Activated CD8-positive, alpha-beta memory T cell treated with anti-CD3 and anti-CD28 coated beads, Interleukin-2, amount 50 U/mL, for 48 hours (primary cell): ENCODE measurements around the gene PYGB.
A peak's percentile ranks its signal among the peaks of the same experiment; 100 is the strongest.
"Not testable (repeated sequence)": the region's sequence is repeated elsewhere in the genome, so short reads cannot be mapped to it uniquely, and the experiment has no call there.

ENCODE experiments used
- DNase-seq: peaks from one replicate; pipeline ENCODE4 v3.0.0-alpha.2; 2020

PYGB gene

GRCh38 chr20:25230166-25230831, 17.6 kb upstream of the PYGB start:
- DNase-seq: no peak

DNA sequence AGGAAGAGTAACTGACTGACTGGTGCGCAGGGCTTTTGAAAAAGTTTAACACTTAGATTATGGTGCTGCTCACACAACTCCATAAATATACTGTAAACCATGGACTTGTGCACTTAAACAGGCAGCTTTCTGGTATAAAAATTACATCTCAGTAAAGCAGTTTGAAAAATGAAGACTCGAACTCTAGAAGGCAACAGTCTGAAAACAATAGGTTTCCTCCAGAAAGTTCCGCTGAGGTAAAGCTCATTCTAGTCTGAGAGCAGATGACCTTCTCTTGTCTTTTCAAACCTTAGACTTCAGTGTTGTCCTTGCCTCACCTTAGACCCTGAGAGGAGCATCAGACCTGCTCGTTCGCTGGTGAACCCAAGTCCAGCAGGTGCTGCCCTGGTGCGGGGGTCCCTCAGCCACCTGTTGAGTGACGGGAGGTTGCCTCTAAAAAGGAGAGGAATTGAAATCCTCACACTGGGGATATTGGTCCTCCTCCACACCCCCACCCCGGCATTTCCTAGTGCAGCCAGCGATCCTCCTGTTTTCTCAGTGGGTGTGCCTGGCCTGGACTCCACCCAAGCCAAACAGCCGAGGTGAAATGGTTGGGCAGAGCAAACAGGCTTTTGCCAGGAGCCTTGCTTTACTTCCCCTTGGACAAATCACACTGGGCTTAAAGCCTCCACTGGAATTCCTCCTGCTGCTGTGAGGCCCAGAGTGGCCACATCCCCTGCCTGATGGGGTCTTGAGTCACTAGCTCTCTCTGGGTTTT, 14.7 kb upstream of the PYGB start:
- DNase-seq: no peak

- DNase-seq: not testable (repeated sequence)
Measured at GRCh38 chr20:25234009-25234849, 13.7 kb upstream of the PYGB start.

DNA sequence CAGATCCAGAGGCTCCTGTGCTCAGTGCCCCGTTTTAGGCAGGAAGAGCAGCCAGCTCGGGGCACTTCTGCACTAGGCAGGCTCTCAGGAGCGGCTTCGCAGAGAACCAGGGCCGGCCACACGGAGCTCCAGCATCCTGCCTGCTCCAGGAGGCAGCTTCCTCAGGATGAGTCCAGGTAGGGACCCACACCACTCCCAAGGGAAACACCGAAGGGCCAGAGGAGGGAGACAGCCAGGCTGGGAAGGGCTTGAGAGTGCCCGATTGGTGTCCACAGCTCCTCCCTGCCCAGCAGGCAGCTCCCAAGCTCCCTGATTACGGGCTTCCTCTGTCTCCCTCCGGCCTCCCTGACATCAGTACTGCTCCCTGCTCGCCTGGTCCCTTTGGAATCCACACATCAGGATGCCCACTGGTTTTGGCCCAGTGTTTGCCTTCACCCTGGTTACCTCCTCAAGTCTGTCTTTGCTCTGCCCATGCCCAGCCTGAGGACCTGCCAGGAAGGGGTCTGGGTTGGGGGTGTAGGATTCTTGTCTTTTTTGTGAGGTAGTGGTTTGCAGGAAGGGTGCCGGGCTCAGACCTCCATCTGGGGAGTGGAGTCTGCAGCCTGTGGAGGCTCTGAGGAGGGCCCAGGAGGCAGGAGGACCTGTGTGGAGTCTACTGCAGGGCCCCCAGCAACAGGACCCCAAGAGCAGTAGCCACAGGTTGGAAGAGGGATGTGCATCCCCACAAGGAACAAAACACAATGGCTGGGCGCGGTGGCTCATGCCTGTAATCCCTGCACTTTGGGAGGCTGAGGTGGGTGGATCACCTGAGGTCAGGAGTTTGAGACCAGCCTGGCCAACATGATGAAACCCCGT, 11.2 kb upstream of the PYGB start:
- DNase-seq: peak; percentile 54

- DNase-seq: peak; percentile 75
Measured at GRCh38 chr20:25237610-25238318, 10.1 kb upstream of the PYGB start.

DNA sequence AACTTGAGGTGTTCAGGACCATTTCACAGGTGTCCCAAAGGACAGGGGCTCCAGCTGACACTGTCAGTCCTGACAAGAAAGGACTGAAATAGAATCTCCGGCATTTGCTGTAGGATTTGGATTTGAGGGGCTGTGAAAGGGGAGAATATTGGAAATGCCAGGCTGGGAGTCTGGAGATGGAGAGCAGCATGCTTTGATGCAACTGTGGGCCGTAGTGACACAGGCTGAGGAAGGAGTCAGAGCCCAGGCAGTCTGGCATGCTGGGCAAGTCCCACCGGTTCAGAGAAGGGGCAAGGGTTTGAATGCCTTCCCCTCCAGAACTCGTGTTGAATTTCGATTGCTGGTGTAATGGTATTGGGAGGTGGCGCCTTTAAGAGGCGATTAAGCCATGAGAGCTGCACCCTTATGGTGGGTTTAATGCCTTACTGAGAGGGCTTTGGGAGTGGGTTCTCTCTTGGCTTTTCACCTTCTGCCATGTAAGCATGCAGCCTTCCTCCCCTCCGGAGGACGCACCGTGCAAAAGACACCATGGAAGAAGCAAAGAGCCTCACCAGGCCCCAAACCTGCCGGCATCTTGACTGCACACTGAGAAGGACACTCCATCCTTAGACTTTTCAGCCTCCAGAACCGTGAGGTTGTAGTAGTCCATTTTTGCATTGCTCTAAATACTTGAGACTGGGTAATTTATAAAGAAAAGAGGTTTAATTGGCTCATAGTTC, 9.4 kb upstream of the PYGB start:
- DNase-seq: peak; percentile 48

GRCh38 chr20:25239387-25240370, 8.2 kb upstream of the PYGB start:
- DNase-seq: peak; percentile 54

GRCh38 chr20:25240851-25241658, 6.8 kb upstream of the PYGB start:
- not testable (repeated sequence) for DNase-seq

DNA sequence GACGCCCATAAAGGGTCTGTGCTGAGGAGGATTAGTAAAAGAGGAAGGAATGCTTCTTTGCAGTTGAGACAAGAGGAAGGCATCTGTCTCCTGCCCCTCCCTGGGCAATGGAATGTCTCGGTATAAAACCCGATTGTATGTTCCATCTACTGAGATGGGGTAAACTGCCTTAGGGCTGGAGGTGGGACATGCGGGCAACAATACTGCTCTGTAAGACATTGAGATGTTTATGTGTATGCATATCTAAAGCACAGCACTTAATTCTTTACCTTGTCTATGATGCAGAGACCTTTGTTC, 6.3 kb upstream of the PYGB start:
- DNase-seq: not testable (repeated sequence)

DNA sequence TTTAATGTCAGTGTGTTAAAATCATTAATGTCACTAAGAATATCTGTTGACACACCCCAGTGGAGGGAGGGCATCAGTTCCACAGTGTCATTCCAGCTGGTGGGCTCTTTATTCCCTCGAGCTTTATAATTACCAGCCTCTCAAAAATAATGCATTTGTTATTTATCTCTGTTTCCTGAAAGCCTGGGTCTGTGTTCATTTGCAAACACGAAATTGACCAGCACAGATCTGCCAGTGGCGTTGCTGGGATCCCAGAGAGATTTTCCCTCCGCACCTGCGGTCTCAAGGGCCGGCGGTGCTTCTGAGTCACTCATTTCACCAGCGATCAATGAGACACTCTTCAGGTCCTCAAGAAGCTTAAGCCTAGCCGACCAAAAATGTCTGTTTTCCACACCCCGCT, 5.7 kb upstream of the PYGB start:
- DNase-seq: no peak

GRCh38 chr20:25243416-25243979, 4.4 kb upstream of the PYGB start:
- no peak for DNase-seq

DNA sequence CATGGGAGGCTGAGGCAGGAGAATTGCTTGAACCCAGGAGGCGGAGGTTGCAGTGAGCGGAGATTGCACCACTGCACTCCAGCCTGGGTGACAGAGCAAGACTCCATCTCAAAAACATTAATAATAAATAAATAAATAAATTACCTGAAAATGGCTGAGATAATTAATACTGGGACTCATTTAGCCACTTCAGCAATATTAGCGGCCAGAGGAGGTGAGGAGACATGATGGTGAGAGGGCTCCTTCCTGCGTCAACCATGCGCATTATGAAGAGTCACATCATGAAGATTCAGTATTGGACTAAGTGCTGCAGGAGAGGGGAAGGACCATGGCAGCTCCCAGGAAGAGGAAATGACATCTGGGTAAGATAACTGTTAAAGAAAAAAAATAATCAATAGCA, 2.9 kb upstream of the PYGB start:
- DNase-seq: no peak

GRCh38 chr20:25245461-25245860, 2.4 kb upstream of the PYGB start:
- peak; percentile 43 for DNase-seq

- DNase-seq: peak; percentile 28
Measured at GRCh38 chr20:25246182-25246999, 1.5 kb upstream of the PYGB start.

- no peak for DNase-seq
Measured at GRCh38 chr20:25247000-25247517, 826 bp upstream of the PYGB start.

- DNase-seq: no peak
Measured at GRCh38 chr20:25247518-25247955, 348 bp upstream of the PYGB start.

- DNase-seq: no peak
Measured at GRCh38 chr20:25248786-25249172, 894 bp downstream of the PYGB start.
